Sigmoid colon (tissue), 7 donors: Measurements from ENCODE around the gene OXSR1. TPM values are rescaled to one million over a fixed set of nuclear protein-coding genes. Genes with fewer than 3 reads are reported as not detected.

Source experiments
- DNase-seq: peaks from one replicate; pipeline ENCODE4 v3.0.0-alpha.2; 2019
- H3K27ac ChIP-seq, 4 donors: fragments of 200-600 bp; sonication (generic); one replicate each; pipeline ENCODE4 v1.5.1; 2016 to 2019; ENCODE audit warnings: mild to moderate bottlenecking in 1 of 4
- H3K27me3 ChIP-seq, 3 donors: fragments of 200-600 bp; sonication (generic); one replicate each; pipeline ENCODE4 v1.5.1; 2019; ENCODE audit warnings: mild to moderate bottlenecking in 1 of 3
- H3K36me3 ChIP-seq, 4 donors: fragments of 200-600 bp; sonication (generic); one replicate each; pipeline ENCODE4 v1.5.1; 2016 to 2019
- H3K4me1 ChIP-seq, 4 donors: fragments of 200-600 bp; sonication (generic); one replicate each; pipeline ENCODE4 v1.5.1; 2017 to 2019
- H3K4me3 ChIP-seq, 4 donors: fragments of 200-600 bp; sonication (generic); one replicate each; pipeline ENCODE4 v1.5.1; 2017 to 2019; ENCODE audit warnings: mild to moderate bottlenecking in 2 of 4, moderate library complexity in 1 of 4
- H3K9me3 ChIP-seq, 4 donors: fragments of 200-600 bp in 3 of 4; sonication (generic) in 3 of 4; one replicate each; pipeline versions ENCODE4 v1.5.1 to v1.6.1; 2013 to 2019
- EP300 ChIP-seq, 4 donors: sonication (generic); formaldehyde crosslinking; IDR thresholded peaks; one replicate each; pipeline ENCODE4 v1.6.1; 2017; ENCODE audit warnings: antibody characterized with exemption in 4 of 4
- POLR2A ChIP-seq, 2 donors: fragments of 450-650 bp; IDR thresholded peaks; one replicate each; pipeline ENCODE4 v1.6.1; 2016; ENCODE audit warnings: antibody characterized with exemption in 2 of 2, mild to moderate bottlenecking in 2 of 2, moderate library complexity in 2 of 2
- POLR2AphosphoS5 ChIP-seq, 4 donors: sonication (generic); formaldehyde crosslinking; IDR thresholded peaks; one replicate each; pipeline ENCODE4 v1.6.1; 2017; ENCODE audit warnings: antibody characterized with exemption in 4 of 4
- WGBS, 2 donors: extraction: QIAGEN DNeasy Blood & Tissue Kit; methylation state at CpG; one replicate each; pipeline ENCODE4 v1.1.7; 2013; 5-methylcytosine and 5-hydroxymethylcytosine counted together
- intact Hi-C: fragments of 100-400 bp; cut with DNase I; formaldehyde crosslinking; loops from one replicate; pipeline ENCODE4 v1.15.1; 2023
- polyA plus RNA-seq, 3 donors: library from polyadenylated mRNA; stranded (reverse); fragments of 200-250 nt; gene quantifications; one replicate each; pipeline ENCODE4 v1.2.3, GENCODE V29; 2013
- total RNA-seq, 4 donors: library from RNA; depleted of rRNA; stranded (reverse); fragments of >200 nt; gene quantifications; one replicate each; pipeline ENCODE4 v1.1.0, GENCODE V29; 2016
- TF ChIP-seq, protein P1 (sequence below), 4 experiments: fragments of 450-650 bp in 3 of 4; fragments of 200-600 bp in 1 of 4; IDR thresholded peaks; one replicate each; pipeline ENCODE4 v1.5.1; 2016 to 2019; ENCODE audit warnings: antibody characterized with exemption in 4 of 4, mild to moderate bottlenecking in 3 of 4, moderate library complexity in 2 of 4
- donor health status: healthy with polysubstance abuse.
- donor health status: Bipolar disorder and iron deficiency.
- donor health status: healthy.

The OXSR1 gene
- total and polyA plus RNA-seq, 7 donors, result 13.8 to 28.8 (median 22.9) TPM

DNA sequence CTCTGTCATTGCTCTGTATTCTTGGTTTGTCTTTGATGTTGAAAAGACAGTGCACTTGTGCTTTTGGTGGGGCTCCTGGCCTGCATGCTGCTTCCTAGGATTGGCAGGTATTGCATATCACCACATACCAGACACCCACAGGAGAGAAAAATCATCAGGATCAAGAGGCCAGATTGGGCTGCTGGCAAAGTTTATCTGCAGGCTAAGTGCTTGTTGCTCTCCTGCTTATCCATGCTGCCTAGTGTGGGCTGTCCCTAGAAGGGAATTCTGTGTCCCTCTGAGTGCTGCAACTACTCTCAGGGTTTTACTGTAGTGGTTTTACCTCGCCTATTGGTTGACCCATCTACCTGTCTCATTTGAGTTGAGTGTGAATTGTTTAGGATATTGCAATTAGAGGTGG is 99.4 kb downstream of the OXSR1 start:
- Histone ChIP-seq H3K36me3 (peaks cover 0 to 4% (median 1%) of the 10 kb centered on the region in 4 donors), H3K4me1 (no peaks in the 10 kb centered on the region), H3K27ac (no peak overlapping the region), H3K27me3 (no peaks in the 10 kb centered on the region), H3K4me3 (no peak overlapping the region), H3K9me3 (no peaks in the 10 kb centered on the region)
- intact Hi-C loops, result no loop called here
- no peak for TF ChIP-seq POLR2A (IDR thresholded peaks at IDR 0.05)
- TF ChIP-seq, protein P1, sequence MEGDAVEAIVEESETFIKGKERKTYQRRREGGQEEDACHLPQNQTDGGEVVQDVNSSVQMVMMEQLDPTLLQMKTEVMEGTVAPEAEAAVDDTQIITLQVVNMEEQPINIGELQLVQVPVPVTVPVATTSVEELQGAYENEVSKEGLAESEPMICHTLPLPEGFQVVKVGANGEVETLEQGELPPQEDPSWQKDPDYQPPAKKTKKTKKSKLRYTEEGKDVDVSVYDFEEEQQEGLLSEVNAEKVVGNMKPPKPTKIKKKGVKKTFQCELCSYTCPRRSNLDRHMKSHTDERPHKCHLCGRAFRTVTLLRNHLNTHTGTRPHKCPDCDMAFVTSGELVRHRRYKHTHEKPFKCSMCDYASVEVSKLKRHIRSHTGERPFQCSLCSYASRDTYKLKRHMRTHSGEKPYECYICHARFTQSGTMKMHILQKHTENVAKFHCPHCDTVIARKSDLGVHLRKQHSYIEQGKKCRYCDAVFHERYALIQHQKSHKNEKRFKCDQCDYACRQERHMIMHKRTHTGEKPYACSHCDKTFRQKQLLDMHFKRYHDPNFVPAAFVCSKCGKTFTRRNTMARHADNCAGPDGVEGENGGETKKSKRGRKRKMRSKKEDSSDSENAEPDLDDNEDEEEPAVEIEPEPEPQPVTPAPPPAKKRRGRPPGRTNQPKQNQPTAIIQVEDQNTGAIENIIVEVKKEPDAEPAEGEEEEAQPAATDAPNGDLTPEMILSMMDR (IDR thresholded peaks at IDR 0.05), result no peak
- no peak for TF ChIP-seq POLR2AphosphoS5 (IDR thresholded peaks at IDR 0.05)
- TF ChIP-seq EP300 (IDR thresholded peaks at IDR 0.05), result no peak
- WGBS, 2 donors, result 80% methylated on average over 1 of the region's 1 CpG
- no peak for DNase-seq

DNA sequence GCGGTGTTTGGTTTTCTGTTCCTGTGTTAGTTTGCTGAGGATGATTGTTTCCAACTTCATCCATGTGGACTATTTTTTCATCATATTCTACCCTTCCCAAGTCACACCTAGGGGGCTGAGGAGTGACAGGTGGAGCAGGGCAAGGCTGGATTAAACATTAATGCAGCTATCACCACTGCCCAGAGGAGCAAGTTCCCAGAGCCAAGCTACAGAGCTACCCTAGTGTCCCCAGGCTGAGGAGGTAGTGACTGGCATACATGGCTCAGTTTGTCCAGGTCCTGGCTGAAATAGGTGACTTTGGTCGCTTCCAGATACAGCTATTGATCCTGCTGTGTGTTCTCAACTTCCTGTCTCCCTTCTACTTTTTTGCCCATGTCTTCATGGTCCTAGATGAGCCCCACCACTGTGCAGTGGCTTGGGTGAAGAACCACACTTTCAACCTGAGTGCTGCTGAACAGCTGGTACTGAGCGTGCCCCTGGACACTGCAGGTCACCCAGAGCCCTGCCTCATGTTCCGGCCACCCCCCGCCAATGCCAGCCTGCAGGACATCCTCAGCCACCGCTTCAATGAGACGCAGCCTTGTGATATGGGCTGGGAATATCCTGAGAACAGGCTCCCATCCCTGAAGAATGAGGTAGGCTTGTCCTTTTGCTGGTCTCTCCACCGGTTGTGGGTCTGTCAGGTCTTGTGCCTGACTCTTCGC is 100.4 kb downstream of the OXSR1 start, which contains the start of gene SLC22A13:
SLC22A13 (plus strand) TSS at position 209 of the 704 bp plus-strand sequence; CDS start at position 258, 49 bp downstream.
- Histone ChIP-seq H3K4me1 (no peaks in the 10 kb centered on the region), H3K36me3 (peaks cover 0 to 4% (median 1%) of the 10 kb centered on the region in 4 donors), H3K27me3 (no peaks in the 10 kb centered on the region), H3K27ac (no peak within 1 kb of the TSS), H3K4me3 (no peak within 1 kb of the TSS), H3K9me3 (no peaks in the 10 kb centered on the region)
- DNase-seq, result no peak
- 93 to 95% methylated on average over 9 of the region's 9 CpGs for WGBS, 2 donors
- intact Hi-C loops, result no loop called here
- TF ChIP-seq, protein P1 (IDR thresholded peaks at IDR 0.05), result no peak
- TF ChIP-seq EP300 (IDR thresholded peaks at IDR 0.05), result no peak
- no peak for TF ChIP-seq POLR2AphosphoS5 (IDR thresholded peaks at IDR 0.05)
- no peak for TF ChIP-seq POLR2A (IDR thresholded peaks at IDR 0.05)

DNA sequence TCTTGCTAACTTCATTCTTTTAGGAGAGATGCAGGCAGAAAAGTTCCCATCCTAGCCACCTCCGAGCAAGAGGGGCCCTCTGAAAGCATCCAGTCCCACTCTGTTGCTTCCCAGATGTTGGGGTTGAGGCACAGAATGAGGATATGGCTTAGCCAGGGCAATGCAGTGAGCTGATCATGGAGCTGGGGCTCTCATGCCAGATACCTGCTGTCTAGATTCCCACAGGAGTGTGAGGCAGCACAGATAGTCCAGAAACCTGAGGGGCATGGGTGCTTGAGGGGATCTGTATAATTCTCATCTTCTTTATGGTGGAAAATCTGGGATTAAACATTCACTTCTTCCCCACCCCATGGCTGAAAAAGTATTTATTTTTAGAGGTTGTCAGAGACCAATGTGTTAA is 101.5 kb downstream of the OXSR1 start:
- TF ChIP-seq, protein P1 (IDR thresholded peaks at IDR 0.05), result no peak
- no peak for TF ChIP-seq POLR2AphosphoS5 (IDR thresholded peaks at IDR 0.05)
- no peak for TF ChIP-seq EP300 (IDR thresholded peaks at IDR 0.05)
- no peak for TF ChIP-seq POLR2A (IDR thresholded peaks at IDR 0.05)
- no peak overlapping the region for H3K27ac ChIP-seq
- H3K27me3 ChIP-seq, result no peaks in the 10 kb centered on the region
- H3K4me1 ChIP-seq, result no peaks in the 10 kb centered on the region
- no peak for DNase-seq
- H3K4me3 ChIP-seq, result no peak overlapping the region
- WGBS, 2 donors, result 85 to 90% methylated on average over 1 of the region's 1 CpG
- H3K9me3 ChIP-seq, result no peaks in the 10 kb centered on the region
- H3K36me3 ChIP-seq, result peaks cover 0 to 4% (median 1%) of the 10 kb centered on the region in 4 donors
- intact Hi-C loops, result no loop called here

DNA sequence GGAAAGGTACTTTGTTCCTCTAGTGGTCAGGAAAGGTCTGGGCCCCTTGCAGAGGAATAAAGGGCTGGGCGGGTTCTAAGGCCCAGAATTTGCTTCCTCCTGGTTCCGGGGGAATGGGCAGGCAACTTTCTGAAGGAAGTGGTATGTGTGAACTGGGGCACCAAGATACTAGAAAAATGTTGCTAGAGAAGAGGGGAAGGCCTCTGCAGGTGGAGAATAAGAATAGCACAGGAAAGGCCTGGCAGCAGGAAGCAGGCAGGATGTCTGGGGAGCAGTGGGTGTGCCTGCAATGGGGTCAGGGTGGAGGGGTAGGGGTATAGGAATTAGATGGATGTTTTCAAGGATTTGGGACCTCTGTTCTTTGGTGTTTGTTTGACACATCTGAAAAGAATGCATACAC is 102.3 kb downstream of the OXSR1 start:
- Histone ChIP-seq H3K9me3 (no peaks in the 10 kb centered on the region), H3K36me3 (peaks cover 0 to 4% (median 1%) of the 10 kb centered on the region in 4 donors), H3K4me1 (no peaks in the 10 kb centered on the region), H3K27ac (no peak overlapping the region), H3K27me3 (no peaks in the 10 kb centered on the region), H3K4me3 (no peak overlapping the region)
- no peak for DNase-seq
- 51 to 87% methylated on average over 2 of the region's 2 CpGs for WGBS, 2 donors
- intact Hi-C loops, result no loop called here
- no peak for TF ChIP-seq EP300 (IDR thresholded peaks at IDR 0.05)
- TF ChIP-seq POLR2AphosphoS5 (IDR thresholded peaks at IDR 0.05), result no peak
- TF ChIP-seq POLR2A (IDR thresholded peaks at IDR 0.05), result no peak
- TF ChIP-seq, protein P1 (IDR thresholded peaks at IDR 0.05), result no peak
